GM23338 (cell line): ENCODE measurements around the gene TTC28. TPM values are rescaled to one million over a fixed set of nuclear protein-coding genes. Genes with fewer than 3 reads are reported as not detected.

Experiments
- ATAC-seq: fragments of 200-7000 bp; cut with Tn5 transposase; 3 replicates; pipeline ENCODE4 v1.9.1; 2020
- DNase-seq: peaks from one replicate; pipeline ENCODE4 v3.0.0-alpha.2; 2015; ENCODE audit warnings: low spot score
- H2AFZ ChIP-seq: fragments of 200-600 bp; sonication (generic); 2 replicates; pipeline ENCODE4 v1.8.0; 2016; ENCODE audit warnings: antibody characterized with exemption, mild to moderate bottlenecking, moderate library complexity
- H3F3A ChIP-seq: fragments of 200-600 bp; sonication (generic); replicated peaks from 2 replicates; pipeline ENCODE4 v1.8.0; 2017; ENCODE audit warnings: antibody characterized with exemption, mixed run types, low read depth
- H3K27ac ChIP-seq: fragments of 200-600 bp; sonication (generic); 2 replicates; pipeline ENCODE4 v1.6.1; 2016; ENCODE audit warnings: low read depth
- H3K27me3 ChIP-seq: fragments of 200-600 bp; sonication (generic); 2 replicates; pipeline ENCODE4 v1.8.0; 2016; ENCODE audit warnings: mild to moderate bottlenecking, mixed run types, moderate library complexity; ENCODE audit not compliant: insufficient read depth
- H3K36me3 ChIP-seq: fragments of 200-600 bp; sonication (generic); 2 replicates; pipeline ENCODE4 v1.8.0; 2016; ENCODE audit warnings: mild to moderate bottlenecking; ENCODE audit not compliant: insufficient read depth
- H3K4me1 ChIP-seq: fragments of 200-600 bp; sonication (generic); 2 replicates; pipeline ENCODE4 v1.8.0; 2016; ENCODE audit warnings: mild to moderate bottlenecking, moderate library complexity; ENCODE audit not compliant: insufficient read depth
- H3K4me2 ChIP-seq: fragments of 200-600 bp; sonication (generic); 2 replicates; pipeline ENCODE4 v1.7.1; 2017; ENCODE audit warnings: mixed run types
- H3K4me3 ChIP-seq: fragments of 200-600 bp; sonication (generic); 2 replicates; pipeline ENCODE4 v1.6.1; 2016; ENCODE audit warnings: mixed run types
- H3K79me2 ChIP-seq: fragments of 200-600 bp; sonication (generic); replicated peaks from 2 replicates; pipeline ENCODE4 v1.8.0; 2017; ENCODE audit warnings: mild to moderate bottlenecking; ENCODE audit not compliant: insufficient read depth
- H3K9me2 ChIP-seq: fragments of 200-600 bp; sonication (generic); 2 replicates; pipeline ENCODE4 v1.8.0; 2017; ENCODE audit not compliant: insufficient read depth
- H4K20me1 ChIP-seq: fragments of 200-600 bp; sonication (generic); replicated peaks from 2 replicates; pipeline ENCODE4 v1.8.0; 2017; ENCODE audit warnings: mild to moderate bottlenecking; ENCODE audit not compliant: insufficient read depth
- H3K27ac Mint-ChIP-seq: 2 replicates; pipeline ENCODE4 v1.8.0; 2020; ENCODE audit warnings: inconsistent platforms, mild to moderate bottlenecking, moderate library complexity, mixed read lengths
- H3K27me3 Mint-ChIP-seq: 3 replicates; pipeline ENCODE4 v1.8.0; 2022; ENCODE audit warnings: low read depth, mild to moderate bottlenecking, moderate library complexity, mixed read lengths, inconsistent platforms; ENCODE audit not compliant: insufficient read depth, poor library complexity
- H3K36me3 Mint-ChIP-seq: 3 replicates; pipeline ENCODE4 v1.8.0; 2021; ENCODE audit warnings: low read depth, mild to moderate bottlenecking, inconsistent platforms, moderate library complexity, mixed read lengths
- H3K4me1 Mint-ChIP-seq: 3 replicates; pipeline ENCODE4 v1.8.0; 2020; ENCODE audit warnings: mild to moderate bottlenecking, inconsistent platforms, mixed read lengths
- H3K4me3 Mint-ChIP-seq: 3 replicates; pipeline ENCODE4 v1.8.0; 2021; ENCODE audit warnings: moderate library complexity, mild to moderate bottlenecking, inconsistent platforms, mixed read lengths
- H3K9me3 Mint-ChIP-seq: 3 replicates; pipeline ENCODE4 v1.8.0; 2020; ENCODE audit warnings: moderate library complexity, mild to moderate bottlenecking, inconsistent platforms, mixed read lengths
- CREB1 ChIP-seq: fragments of 250-450 bp; sonication (Bioruptor Pico); IDR thresholded peaks from 2 replicates; pipeline ENCODE4 v1.5.0; 2020; ENCODE audit warnings: low read depth, mild to moderate bottlenecking, moderate library complexity
- EZH2 ChIP-seq: fragments of 200-600 bp; sonication (generic); IDR thresholded peaks from one replicate; pipeline ENCODE4 v1.8.0; 2017; ENCODE audit warnings: antibody characterized with exemption, mild to moderate bottlenecking, low read depth; ENCODE audit not compliant: unreplicated experiment
- EZH2phosphoT487 ChIP-seq: fragments of 200-600 bp; sonication (generic); IDR thresholded peaks from one replicate; pipeline ENCODE4 v1.8.1; 2018; ENCODE audit warnings: antibody characterized with exemption; ENCODE audit not compliant: unreplicated experiment
- JUNB ChIP-seq: IDR thresholded peaks from one replicate; pipeline ENCODE4 v1.6.1; 2016; ENCODE audit warnings: antibody characterized with exemption; ENCODE audit not compliant: unreplicated experiment
- NANOG ChIP-seq: IDR thresholded peaks from 2 replicates; pipeline ENCODE4 v1.6.1; 2016; ENCODE audit warnings: antibody characterized with exemption, borderline replicate concordance
- POLR2AphosphoS5 ChIP-seq: IDR thresholded peaks from 2 replicates; pipeline ENCODE4 v1.6.1; 2016; ENCODE audit warnings: antibody characterized with exemption, low read depth
- STAT1 ChIP-seq: IDR thresholded peaks from one replicate; pipeline ENCODE4 v1.6.1; 2016; ENCODE audit warnings: antibody characterized with exemption; ENCODE audit not compliant: unreplicated experiment
- ZNF114 ChIP-seq: fragments of 250-450 bp; sonication (Bioruptor Pico); IDR thresholded peaks from 2 replicates; pipeline ENCODE4 v1.5.0; 2020; ENCODE audit warnings: mild to moderate bottlenecking, moderate library complexity
- ZNF331 ChIP-seq: fragments of 250-450 bp; sonication (Bioruptor Pico); IDR thresholded peaks from 2 replicates; pipeline ENCODE4 v1.5.0; 2020; ENCODE audit warnings: low read depth, mild to moderate bottlenecking, moderate library complexity
- polyA plus RNA-seq: library from polyadenylated mRNA; unstranded; fragments of >200 nt; fragmentation: Nextera tagmentation; extraction: Ambion mirVana; gene quantifications from 2 replicates; pipeline ENCODE4 v1.2.1, GENCODE V29; 2016
- total RNA-seq: library from RNA; depleted of rRNA; stranded (reverse); fragments of >200 nt; shearing (Covaris generic); gene quantifications from 2 replicates; pipeline ENCODE4 v1.2.3, GENCODE V29; 2014
- TF ChIP-seq, protein P1 (sequence below): IDR thresholded peaks from 2 replicates; pipeline ENCODE4 v1.6.1; 2016; ENCODE audit warnings: antibody characterized with exemption
- TF ChIP-seq, protein P2 (sequence below): IDR thresholded peaks from one replicate; pipeline ENCODE4 v1.6.1; 2018; ENCODE audit warnings: antibody characterized with exemption; ENCODE audit not compliant: unreplicated experiment
- TF ChIP-seq, protein P3 (sequence below): fragments of 250-450 bp; sonication (Bioruptor Pico); IDR thresholded peaks from 2 replicates; pipeline ENCODE4 v1.5.0; 2020; ENCODE audit warnings: mild to moderate bottlenecking, moderate library complexity
- TF ChIP-seq, protein P4 (sequence below), 2 experiments: fragments of 200-600 bp in 1 of 2; sonication (generic) in 1 of 2; conservative IDR thresholded peaks; 2 replicates each; pipeline versions ENCODE4 v1.5.1 to v1.6.1; 2016 to 2017; ENCODE audit warnings: antibody characterized with exemption in 2 of 2, low read depth in 2 of 2, mild to moderate bottlenecking in 2 of 2, moderate library complexity in 1 of 2

The TTC28 gene
- total and polyA plus RNA-seq, 2 experiments from 2014 or later: 4.5 to 16.1 TPM

DNA sequence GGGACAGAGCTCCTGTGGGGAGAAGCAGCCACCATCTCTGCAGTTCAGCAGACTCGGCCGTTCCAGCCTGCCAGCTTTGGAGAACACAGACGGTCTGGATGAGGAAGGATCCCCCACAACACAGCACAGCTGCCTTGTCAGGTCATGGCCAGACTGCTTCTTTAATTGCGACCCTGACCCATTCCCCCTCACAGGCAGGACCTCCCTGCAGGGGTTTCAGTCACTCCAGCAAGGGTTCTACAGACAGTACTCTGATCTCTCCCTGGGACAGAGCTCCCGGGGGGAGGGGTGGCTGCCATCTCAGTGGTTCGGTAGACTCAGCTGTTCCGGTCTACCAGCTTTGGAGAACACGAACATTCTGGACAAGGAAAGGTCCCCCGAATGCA lies 173.5 kb downstream of the TTC28 start:
- H3K36me3 Mint-ChIP-seq: peaks cover 7% of the 10 kb centered on the region; the same call in 1 of the 3 replicates
- no peak for DNase-seq
- no peaks in the 10 kb centered on the region for H3K4me1 Mint-ChIP-seq
- H3K4me2 ChIP-seq: no peak overlapping the region
- no peaks in the 10 kb centered on the region for H3K27me3 Mint-ChIP-seq
- no peaks in the 10 kb centered on the region for H3K27me3 ChIP-seq
- H3K36me3 ChIP-seq: no peaks in the 10 kb centered on the region
- no peak overlapping the region for H3K27ac Mint-ChIP-seq
- no peaks in the 10 kb centered on the region for H3K9me2 ChIP-seq
- H3F3A ChIP-seq: no peaks in the 10 kb centered on the region
- H3K9me3 Mint-ChIP-seq: peaks cover 5% of the 10 kb centered on the region; the same call in 2 of the 3 replicates
- H3K4me3 ChIP-seq: no peak overlapping the region
- no peaks in the 10 kb centered on the region; the same call in 1 of the 2 replicates for H3K79me2 ChIP-seq
- no peak overlapping the region for H3K4me3 Mint-ChIP-seq
- ATAC-seq: no peak
- H4K20me1 ChIP-seq: no peaks in the 10 kb centered on the region
- H3K27ac ChIP-seq: no peak overlapping the region
- TF ChIP-seq, protein P1, sequence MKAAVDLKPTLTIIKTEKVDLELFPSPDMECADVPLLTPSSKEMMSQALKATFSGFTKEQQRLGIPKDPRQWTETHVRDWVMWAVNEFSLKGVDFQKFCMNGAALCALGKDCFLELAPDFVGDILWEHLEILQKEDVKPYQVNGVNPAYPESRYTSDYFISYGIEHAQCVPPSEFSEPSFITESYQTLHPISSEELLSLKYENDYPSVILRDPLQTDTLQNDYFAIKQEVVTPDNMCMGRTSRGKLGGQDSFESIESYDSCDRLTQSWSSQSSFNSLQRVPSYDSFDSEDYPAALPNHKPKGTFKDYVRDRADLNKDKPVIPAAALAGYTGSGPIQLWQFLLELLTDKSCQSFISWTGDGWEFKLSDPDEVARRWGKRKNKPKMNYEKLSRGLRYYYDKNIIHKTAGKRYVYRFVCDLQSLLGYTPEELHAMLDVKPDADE: no peak
- no peak for TF ChIP-seq STAT1
- TF ChIP-seq JUNB: no peak
- no peak for TF ChIP-seq POLR2AphosphoS5
- TF ChIP-seq EZH2: no peak
- TF ChIP-seq NANOG: no peak
- TF ChIP-seq EZH2phosphoT487: no peak
- TF ChIP-seq ZNF331 (CRISPR knock-in tag): no peak
- TF ChIP-seq, protein P2, sequence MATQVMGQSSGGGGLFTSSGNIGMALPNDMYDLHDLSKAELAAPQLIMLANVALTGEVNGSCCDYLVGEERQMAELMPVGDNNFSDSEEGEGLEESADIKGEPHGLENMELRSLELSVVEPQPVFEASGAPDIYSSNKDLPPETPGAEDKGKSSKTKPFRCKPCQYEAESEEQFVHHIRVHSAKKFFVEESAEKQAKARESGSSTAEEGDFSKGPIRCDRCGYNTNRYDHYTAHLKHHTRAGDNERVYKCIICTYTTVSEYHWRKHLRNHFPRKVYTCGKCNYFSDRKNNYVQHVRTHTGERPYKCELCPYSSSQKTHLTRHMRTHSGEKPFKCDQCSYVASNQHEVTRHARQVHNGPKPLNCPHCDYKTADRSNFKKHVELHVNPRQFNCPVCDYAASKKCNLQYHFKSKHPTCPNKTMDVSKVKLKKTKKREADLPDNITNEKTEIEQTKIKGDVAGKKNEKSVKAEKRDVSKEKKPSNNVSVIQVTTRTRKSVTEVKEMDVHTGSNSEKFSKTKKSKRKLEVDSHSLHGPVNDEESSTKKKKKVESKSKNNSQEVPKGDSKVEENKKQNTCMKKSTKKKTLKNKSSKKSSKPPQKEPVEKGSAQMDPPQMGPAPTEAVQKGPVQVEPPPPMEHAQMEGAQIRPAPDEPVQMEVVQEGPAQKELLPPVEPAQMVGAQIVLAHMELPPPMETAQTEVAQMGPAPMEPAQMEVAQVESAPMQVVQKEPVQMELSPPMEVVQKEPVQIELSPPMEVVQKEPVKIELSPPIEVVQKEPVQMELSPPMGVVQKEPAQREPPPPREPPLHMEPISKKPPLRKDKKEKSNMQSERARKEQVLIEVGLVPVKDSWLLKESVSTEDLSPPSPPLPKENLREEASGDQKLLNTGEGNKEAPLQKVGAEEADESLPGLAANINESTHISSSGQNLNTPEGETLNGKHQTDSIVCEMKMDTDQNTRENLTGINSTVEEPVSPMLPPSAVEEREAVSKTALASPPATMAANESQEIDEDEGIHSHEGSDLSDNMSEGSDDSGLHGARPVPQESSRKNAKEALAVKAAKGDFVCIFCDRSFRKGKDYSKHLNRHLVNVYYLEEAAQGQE: no peak
- no peak for TF ChIP-seq CREB1 (CRISPR knock-in tag)
- TF ChIP-seq, protein P3, sequence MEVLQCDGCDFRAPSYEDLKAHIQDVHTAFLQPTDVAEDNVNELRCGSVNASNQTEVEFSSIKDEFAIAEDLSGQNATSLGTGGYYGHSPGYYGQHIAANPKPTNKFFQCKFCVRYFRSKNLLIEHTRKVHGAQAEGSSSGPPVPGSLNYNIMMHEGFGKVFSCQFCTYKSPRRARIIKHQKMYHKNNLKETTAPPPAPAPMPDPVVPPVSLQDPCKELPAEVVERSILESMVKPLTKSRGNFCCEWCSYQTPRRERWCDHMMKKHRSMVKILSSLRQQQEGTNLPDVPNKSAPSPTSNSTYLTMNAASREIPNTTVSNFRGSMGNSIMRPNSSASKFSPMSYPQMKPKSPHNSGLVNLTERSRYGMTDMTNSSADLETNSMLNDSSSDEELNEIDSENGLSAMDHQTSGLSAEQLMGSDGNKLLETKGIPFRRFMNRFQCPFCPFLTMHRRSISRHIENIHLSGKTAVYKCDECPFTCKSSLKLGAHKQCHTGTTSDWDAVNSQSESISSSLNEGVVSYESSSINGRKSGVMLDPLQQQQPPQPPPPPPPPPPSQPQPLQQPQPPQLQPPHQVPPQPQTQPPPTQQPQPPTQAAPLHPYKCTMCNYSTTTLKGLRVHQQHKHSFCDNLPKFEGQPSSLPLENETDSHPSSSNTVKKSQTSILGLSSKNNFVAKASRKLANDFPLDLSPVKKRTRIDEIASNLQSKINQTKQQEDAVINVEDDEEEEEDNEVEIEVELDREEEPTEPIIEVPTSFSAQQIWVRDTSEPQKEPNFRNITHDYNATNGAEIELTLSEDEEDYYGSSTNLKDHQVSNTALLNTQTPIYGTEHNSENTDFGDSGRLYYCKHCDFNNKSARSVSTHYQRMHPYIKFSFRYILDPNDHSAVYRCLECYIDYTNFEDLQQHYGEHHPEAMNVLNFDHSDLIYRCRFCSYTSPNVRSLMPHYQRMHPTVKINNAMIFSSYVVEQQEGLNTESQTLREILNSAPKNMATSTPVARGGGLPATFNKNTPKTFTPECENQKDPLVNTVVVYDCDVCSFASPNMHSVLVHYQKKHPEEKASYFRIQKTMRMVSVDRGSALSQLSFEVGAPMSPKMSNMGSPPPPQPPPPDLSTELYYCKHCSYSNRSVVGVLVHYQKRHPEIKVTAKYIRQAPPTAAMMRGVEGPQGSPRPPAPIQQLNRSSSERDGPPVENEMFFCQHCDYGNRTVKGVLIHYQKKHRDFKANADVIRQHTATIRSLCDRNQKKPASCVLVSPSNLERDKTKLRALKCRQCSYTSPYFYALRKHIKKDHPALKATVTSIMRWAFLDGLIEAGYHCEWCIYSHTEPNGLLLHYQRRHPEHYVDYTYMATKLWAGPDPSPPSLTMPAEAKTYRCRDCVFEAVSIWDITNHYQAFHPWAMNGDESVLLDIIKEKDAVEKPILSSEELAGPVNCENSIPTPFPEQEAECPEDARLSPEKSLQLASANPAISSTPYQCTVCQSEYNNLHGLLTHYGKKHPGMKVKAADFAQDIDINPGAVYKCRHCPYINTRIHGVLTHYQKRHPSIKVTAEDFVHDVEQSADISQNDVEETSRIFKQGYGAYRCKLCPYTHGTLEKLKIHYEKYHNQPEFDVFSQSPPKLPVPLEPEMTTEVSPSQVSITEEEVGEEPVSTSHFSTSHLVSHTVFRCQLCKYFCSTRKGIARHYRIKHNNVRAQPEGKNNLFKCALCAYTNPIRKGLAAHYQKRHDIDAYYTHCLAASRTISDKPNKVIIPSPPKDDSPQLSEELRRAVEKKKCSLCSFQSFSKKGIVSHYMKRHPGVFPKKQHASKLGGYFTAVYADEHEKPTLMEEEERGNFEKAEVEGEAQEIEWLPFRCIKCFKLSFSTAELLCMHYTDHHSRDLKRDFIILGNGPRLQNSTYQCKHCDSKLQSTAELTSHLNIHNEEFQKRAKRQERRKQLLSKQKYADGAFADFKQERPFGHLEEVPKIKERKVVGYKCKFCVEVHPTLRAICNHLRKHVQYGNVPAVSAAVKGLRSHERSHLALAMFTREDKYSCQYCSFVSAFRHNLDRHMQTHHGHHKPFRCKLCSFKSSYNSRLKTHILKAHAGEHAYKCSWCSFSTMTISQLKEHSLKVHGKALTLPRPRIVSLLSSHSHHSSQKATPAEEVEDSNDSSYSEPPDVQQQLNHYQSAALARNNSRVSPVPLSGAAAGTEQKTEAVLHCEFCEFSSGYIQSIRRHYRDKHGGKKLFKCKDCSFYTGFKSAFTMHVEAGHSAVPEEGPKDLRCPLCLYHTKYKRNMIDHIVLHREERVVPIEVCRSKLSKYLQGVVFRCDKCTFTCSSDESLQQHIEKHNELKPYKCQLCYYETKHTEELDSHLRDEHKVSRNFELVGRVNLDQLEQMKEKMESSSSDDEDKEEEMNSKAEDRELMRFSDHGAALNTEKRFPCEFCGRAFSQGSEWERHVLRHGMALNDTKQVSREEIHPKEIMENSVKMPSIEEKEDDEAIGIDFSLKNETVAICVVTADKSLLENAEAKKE (CRISPR knock-in tag): no peak
- no peak for TF ChIP-seq ZNF114
- TF ChIP-seq, protein P4, sequence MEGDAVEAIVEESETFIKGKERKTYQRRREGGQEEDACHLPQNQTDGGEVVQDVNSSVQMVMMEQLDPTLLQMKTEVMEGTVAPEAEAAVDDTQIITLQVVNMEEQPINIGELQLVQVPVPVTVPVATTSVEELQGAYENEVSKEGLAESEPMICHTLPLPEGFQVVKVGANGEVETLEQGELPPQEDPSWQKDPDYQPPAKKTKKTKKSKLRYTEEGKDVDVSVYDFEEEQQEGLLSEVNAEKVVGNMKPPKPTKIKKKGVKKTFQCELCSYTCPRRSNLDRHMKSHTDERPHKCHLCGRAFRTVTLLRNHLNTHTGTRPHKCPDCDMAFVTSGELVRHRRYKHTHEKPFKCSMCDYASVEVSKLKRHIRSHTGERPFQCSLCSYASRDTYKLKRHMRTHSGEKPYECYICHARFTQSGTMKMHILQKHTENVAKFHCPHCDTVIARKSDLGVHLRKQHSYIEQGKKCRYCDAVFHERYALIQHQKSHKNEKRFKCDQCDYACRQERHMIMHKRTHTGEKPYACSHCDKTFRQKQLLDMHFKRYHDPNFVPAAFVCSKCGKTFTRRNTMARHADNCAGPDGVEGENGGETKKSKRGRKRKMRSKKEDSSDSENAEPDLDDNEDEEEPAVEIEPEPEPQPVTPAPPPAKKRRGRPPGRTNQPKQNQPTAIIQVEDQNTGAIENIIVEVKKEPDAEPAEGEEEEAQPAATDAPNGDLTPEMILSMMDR (conservative IDR thresholded peaks at IDR 0.05; ENCODE audit: low read depth in 2 of 2): no peak
- no peak overlapping the region for H2AFZ ChIP-seq
- H3K4me1 ChIP-seq: no peaks in the 10 kb centered on the region
